GM23248 (cell line): ENCODE data around the gene ARHGAP10. TPM values are rescaled to one million over a fixed set of nuclear protein-coding genes. Genes with fewer than 3 reads are reported as not detected.

ENCODE experiments used
- DNase-seq: peaks from one replicate; pipeline ENCODE4 v3.0.0-alpha.2; 2015
- H2AFZ ChIP-seq: fragments of 200-600 bp; sonication (generic); 2 replicates; pipeline ENCODE4 v1.6.1; 2016; ENCODE audit warnings: antibody characterized with exemption
- H3F3A ChIP-seq: fragments of 200-600 bp; sonication (generic); 2 replicates; pipeline ENCODE4 v1.6.1; 2016; ENCODE audit warnings: mild to moderate bottlenecking, antibody characterized with exemption, mixed run types; ENCODE audit not compliant: insufficient read depth
- H3K27ac ChIP-seq: fragments of 200-600 bp; sonication (generic); 2 replicates; pipeline ENCODE4 v1.5.1; 2016; ENCODE audit warnings: mild to moderate bottlenecking
- H3K27me3 ChIP-seq: fragments of 200-600 bp; sonication (generic); replicated peaks from 2 replicates; pipeline ENCODE4 v1.6.1; 2016; ENCODE audit warnings: mild to moderate bottlenecking; ENCODE audit not compliant: insufficient read depth
- H3K36me3 ChIP-seq: fragments of 200-600 bp; sonication (generic); 2 replicates; pipeline ENCODE4 v1.6.1; 2016; ENCODE audit warnings: low read depth, mild to moderate bottlenecking
- H3K4me1 ChIP-seq: fragments of 200-600 bp; sonication (generic); 2 replicates; pipeline ENCODE4 v1.6.1; 2016; ENCODE audit warnings: mild to moderate bottlenecking; ENCODE audit not compliant: insufficient read depth
- H3K4me2 ChIP-seq: fragments of 200-600 bp; sonication (generic); one replicate; pipeline ENCODE4 v1.6.1; 2016; ENCODE audit warnings: mild to moderate bottlenecking; ENCODE audit not compliant: unreplicated experiment
- H3K4me3 ChIP-seq: fragments of 200-600 bp; sonication (generic); 2 replicates; pipeline ENCODE4 v1.5.1; 2016; ENCODE audit warnings: mild to moderate bottlenecking
- H3K79me2 ChIP-seq: fragments of 200-600 bp; sonication (generic); 2 replicates; pipeline ENCODE4 v1.6.1; 2016; ENCODE audit warnings: mild to moderate bottlenecking; ENCODE audit not compliant: insufficient read depth
- H3K9ac ChIP-seq: fragments of 200-600 bp; sonication (generic); 2 replicates; pipeline ENCODE4 v1.6.1; 2016; ENCODE audit warnings: mild to moderate bottlenecking
- H3K9me2 ChIP-seq: fragments of 200-600 bp; sonication (generic); 2 replicates; pipeline ENCODE4 v1.6.1; 2016; ENCODE audit warnings: mixed run types, mild to moderate bottlenecking, moderate library complexity; ENCODE audit not compliant: insufficient read depth
- H3K9me3 ChIP-seq: fragments of 200-600 bp; sonication (generic); one replicate; pipeline ENCODE4 v1.6.1; 2017; ENCODE audit warnings: low read depth
- H4K20me1 ChIP-seq: fragments of 200-600 bp; sonication (generic); 2 replicates; pipeline ENCODE4 v1.6.0; 2016; ENCODE audit not compliant: insufficient read depth
- EZH2 ChIP-seq: fragments of 200-600 bp; sonication (generic); IDR thresholded peaks from 2 replicates; pipeline ENCODE4 v1.6.1; 2018; ENCODE audit warnings: antibody characterized with exemption, mild to moderate bottlenecking; ENCODE audit not compliant: insufficient read depth, poor library complexity, severe bottlenecking
- EZH2phosphoT487 ChIP-seq: fragments of 200-600 bp; sonication (generic); IDR thresholded peaks from 2 replicates; pipeline ENCODE4 v1.6.1; 2018; ENCODE audit warnings: antibody characterized with exemption, moderate library complexity, mild to moderate bottlenecking, low read depth; ENCODE audit not compliant: insufficient read depth
- WGBS, 2 experiments: methylation state at CpG; one replicate each; pipeline ENCODE4 v1.1.6; 2015 to 2017; ENCODE audit warnings: low lambda C conversion rate in 2 of 2, low coverage in 1 of 2; ENCODE audit errors: missing lambda C conversion rate in 2 of 2; 5-methylcytosine and 5-hydroxymethylcytosine counted together
- in situ Hi-C: fragments of 300-500 bp; cut with MboI; formaldehyde crosslinking; loops from 2 replicates; pipeline ENCODE4 v1.15.0; 2020
- polyA plus RNA-seq: library from polyadenylated mRNA; unstranded; fragments of >200 nt; fragmentation: Nextera tagmentation; extraction: Ambion mirVana; gene quantifications from 2 replicates; pipeline ENCODE4 v1.2.1, GENCODE V29; 2016
- total RNA-seq: library from RNA; depleted of rRNA; stranded (reverse); fragments of >200 nt; shearing (Covaris generic); gene quantifications from 2 replicates; pipeline ENCODE4 v1.2.3, GENCODE V29; 2014

Gene ARHGAP10
- total and polyA plus RNA-seq, 2 experiments from 2014 or later, result 19.5 to 24.8 TPM

GRCh38 chr4:148052448-148052847 is 320.6 kb downstream of the ARHGAP10 start:
- H3K9ac ChIP-seq, result no peak overlapping the region
- no peak overlapping the region for H3K4me3 ChIP-seq
- H3K27me3 ChIP-seq, result no peaks in the 10 kb centered on the region
- H3K4me2 ChIP-seq, result no peak overlapping the region
- H3K27ac ChIP-seq, result no peak overlapping the region
- no peaks in the 10 kb centered on the region for H3K9me3 ChIP-seq
- TF ChIP-seq EZH2phosphoT487 (no peak), EZH2 (no peak)
- H3K36me3 ChIP-seq, result no peaks in the 10 kb centered on the region
- no peaks in the 10 kb centered on the region for H3K9me2 ChIP-seq
- peaks cover 27% of the 10 kb centered on the region for H3K79me2 ChIP-seq
- no peak overlapping the region for H2AFZ ChIP-seq
- in situ Hi-C loops, result no loop called here
- no peaks in the 10 kb centered on the region for H3F3A ChIP-seq
- no peak for DNase-seq
- H3K4me1 ChIP-seq, result 0 out of 2 replicates have a peak, but pooled peaks cover 6% of the 10 kb centered on the region
- H4K20me1 ChIP-seq, result no peaks in the 10 kb centered on the region; the same call in 1 of the 2 replicates

- H3K36me3 ChIP-seq, result no peaks in the 10 kb centered on the region
- H4K20me1 ChIP-seq, result no peaks in the 10 kb centered on the region; the same call in 1 of the 2 replicates
- H3K27me3 ChIP-seq, result no peaks in the 10 kb centered on the region
- H2AFZ ChIP-seq, result no peak overlapping the region
- H3K79me2 ChIP-seq, result peaks cover 34% of the 10 kb centered on the region
- no peak overlapping the region for H3K9ac ChIP-seq
- 0 out of 2 replicates have a peak, but pooled peaks cover 6% of the 10 kb centered on the region for H3K4me1 ChIP-seq
- H3K9me3 ChIP-seq, result no peaks in the 10 kb centered on the region
- H3K9me2 ChIP-seq, result no peaks in the 10 kb centered on the region
- H3K4me3 ChIP-seq, result no peak overlapping the region
- TF ChIP-seq EZH2 (no peak), EZH2phosphoT487 (no peak)
- no peak for DNase-seq
- H3F3A ChIP-seq, result no peaks in the 10 kb centered on the region
- no peak overlapping the region for H3K27ac ChIP-seq
- in situ Hi-C loops, result no loop called here
- H3K4me2 ChIP-seq, result no peak overlapping the region
- 86 to 88% methylated on average over 11 of the region's 11 CpGs for WGBS, 2 experiments
These were observed 321.6 kb downstream of the ARHGAP10 start for GRCh38 chr4:148053298-148054003.

- no peaks in the 10 kb centered on the region for H3K36me3 ChIP-seq
- H3K27ac ChIP-seq, result no peak overlapping the region
- H3K9me3 ChIP-seq, result no peaks in the 10 kb centered on the region
- no peak overlapping the region for H3K9ac ChIP-seq
- no peaks in the 10 kb centered on the region for H3K27me3 ChIP-seq
- no peak overlapping the region for H3K4me3 ChIP-seq
- no peaks in the 10 kb centered on the region for H3F3A ChIP-seq
- peaks cover 3% of the 10 kb centered on the region; the same call in 1 of the 2 replicates for H4K20me1 ChIP-seq
- in situ Hi-C loops, result no loop called here
- no peak for DNase-seq
- H3K4me1 ChIP-seq, result 0 out of 2 replicates have a peak, but pooled peaks cover 6% of the 10 kb centered on the region
- no peak overlapping the region for H2AFZ ChIP-seq
- H3K9me2 ChIP-seq, result no peaks in the 10 kb centered on the region
- 92% methylated on average over 3 of the region's 3 CpGs for WGBS, 2 experiments
- no peak overlapping the region for H3K4me2 ChIP-seq
- TF ChIP-seq EZH2phosphoT487 (no peak), EZH2 (no peak)
- H3K79me2 ChIP-seq, result peaks cover 36% of the 10 kb centered on the region
These were observed 322.4 kb downstream of the ARHGAP10 start for GRCh38 chr4:148054275-148054674.

GRCh38 chr4:148055844-148056243 is 324.0 kb downstream of the ARHGAP10 start:
- no peak overlapping the region for H3K4me3 ChIP-seq
- in situ Hi-C loops, result no loop called here
- H3K9ac ChIP-seq, result no peak overlapping the region
- H3K36me3 ChIP-seq, result no peaks in the 10 kb centered on the region
- 0 out of 2 replicates have a peak, but pooled peaks cover 6% of the 10 kb centered on the region for H3K4me1 ChIP-seq
- TF ChIP-seq EZH2 (no peak), EZH2phosphoT487 (no peak)
- no peaks in the 10 kb centered on the region for H3K27me3 ChIP-seq
- H2AFZ ChIP-seq, result no peak overlapping the region
- no peaks in the 10 kb centered on the region for H3K9me2 ChIP-seq
- H3K27ac ChIP-seq, result no peak overlapping the region
- H3K79me2 ChIP-seq, result peaks cover 36% of the 10 kb centered on the region
- H3K9me3 ChIP-seq, result no peaks in the 10 kb centered on the region
- 75 to 78% methylated on average over 6 of the region's 6 CpGs for WGBS, 2 experiments
- peaks cover 3% of the 10 kb centered on the region; the same call in 1 of the 2 replicates for H4K20me1 ChIP-seq
- H3K4me2 ChIP-seq, result no peak overlapping the region
- no peaks in the 10 kb centered on the region for H3F3A ChIP-seq
- DNase-seq, result no peak
